Ascending aorta (tissue), 2 donors: ENCODE results near the gene MIA2. TPM values are rescaled to one million over a fixed set of nuclear protein-coding genes. Genes with fewer than 3 reads are reported as not detected.
"Not testable (repeated sequence)": the region's sequence is repeated elsewhere in the genome, so short reads cannot be mapped to it uniquely, and the experiment has no call there.

Source experiments
- DNase-seq, 2 donors: peaks; one replicate each; pipeline ENCODE4 v3.0.0-alpha.2; 2019; ENCODE audit warnings: low spot score in 2 of 2
- H3K27ac ChIP-seq, 2 donors: fragments of 200-600 bp; sonication (generic); one replicate each; pipeline ENCODE4 v1.5.1; 2016 to 2017; ENCODE audit warnings: mild to moderate bottlenecking in 1 of 2
- H3K27me3 ChIP-seq: fragments of 200-600 bp; sonication (generic); one replicate; pipeline ENCODE4 v1.5.1; 2017
- H3K36me3 ChIP-seq, 2 donors: fragments of 200-600 bp; sonication (generic); one replicate each; pipeline ENCODE4 v1.5.1; 2016
- H3K4me1 ChIP-seq, 2 donors: fragments of 200-600 bp; sonication (generic); one replicate each; pipeline ENCODE4 v1.5.1; 2016 to 2017; ENCODE audit warnings: mild to moderate bottlenecking in 1 of 2
- H3K4me3 ChIP-seq, 2 donors: fragments of 200-600 bp; sonication (generic); one replicate each; pipeline ENCODE4 v1.5.1; 2016 to 2017; ENCODE audit warnings: mild to moderate bottlenecking in 1 of 2
- H3K9me3 ChIP-seq, 2 donors: fragments of 200-600 bp; sonication (generic); one replicate each; pipeline ENCODE4 v1.5.1; 2016
- CTCF ChIP-seq, 3 experiments: fragments of 200-600 bp in 2 of 3; fragments of 450-650 bp in 1 of 3; sonication (generic) in 2 of 3; IDR thresholded peaks; one replicate each; pipeline ENCODE4 v1.5.1; 2016 to 2019; ENCODE audit warnings: antibody characterized with exemption in 3 of 3, mild to moderate bottlenecking in 1 of 3, moderate library complexity in 1 of 3
- intact Hi-C: fragments of 100-400 bp; cut with DNase I; formaldehyde crosslinking; loops from one replicate; pipeline ENCODE4 v1.15.1; 2023
- total RNA-seq: library from RNA; depleted of rRNA; stranded (reverse); fragments of >200 nt; gene quantifications from one replicate; pipeline ENCODE4 v1.1.0, GENCODE V29; 2016

MIA2 gene
- total RNA-seq, 1 donor from 2014 or later = 14.4 TPM

- Histone ChIP-seq H3K27ac (no peak overlapping the region), H3K4me3 (no peak overlapping the region), H3K36me3 (peaks cover 23 to 27% of the 10 kb centered on the region in 2 donors), H3K9me3 (no peaks in the 10 kb centered on the region), H3K27me3 (no peaks in the 10 kb centered on the region), H3K4me1 (no peaks in the 10 kb centered on the region)
- no peak for DNase-seq
- intact Hi-C loops = no loop called here
- no peak for TF ChIP-seq CTCF (IDR thresholded peaks at IDR 0.05)
These were observed 109.1 kb downstream of the MIA2 start for GRCh38 chr14:39342768-39343167.

GRCh38 chr14:39343614-39344013 lies 109.9 kb downstream of the MIA2 start:
- DNase-seq = no peak
- no peak overlapping the region for H3K27ac ChIP-seq
- no peak overlapping the region for H3K4me3 ChIP-seq
- no peaks in the 10 kb centered on the region for H3K9me3 ChIP-seq
- H3K4me1 ChIP-seq = no peaks in the 10 kb centered on the region
- H3K36me3 ChIP-seq = peaks cover 24 to 27% of the 10 kb centered on the region in 2 donors
- TF ChIP-seq CTCF (IDR thresholded peaks at IDR 0.05) = no peak
- intact Hi-C loops = no loop called here
- no peaks in the 10 kb centered on the region for H3K27me3 ChIP-seq

DNA sequence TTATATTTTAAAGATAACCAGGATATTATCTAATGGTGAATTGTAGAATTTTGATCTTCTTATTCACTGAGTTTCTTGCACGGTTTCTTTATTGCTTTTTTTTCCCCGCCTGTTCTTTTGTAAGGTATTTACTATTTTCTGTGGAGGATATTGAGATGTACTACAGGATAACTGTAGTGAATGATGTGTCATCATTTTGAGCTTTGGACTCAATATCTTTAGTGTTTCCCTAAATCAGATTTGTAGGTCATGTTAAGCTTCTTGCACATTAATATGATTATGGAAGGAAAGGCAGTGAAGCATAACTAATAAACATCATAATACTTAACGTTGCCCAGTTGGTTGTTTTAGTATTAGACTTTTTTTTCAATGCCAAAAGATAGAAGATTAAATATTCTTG lies 117.2 kb downstream of the MIA2 start:
- Histone ChIP-seq H3K4me3 (no peak overlapping the region), H3K27me3 (no peaks in the 10 kb centered on the region), H3K9me3 (no peaks in the 10 kb centered on the region), H3K36me3 (peaks cover 17 to 26% of the 10 kb centered on the region in 2 donors), H3K4me1 (no peaks in the 10 kb centered on the region), H3K27ac (no peak overlapping the region)
- TF ChIP-seq CTCF (IDR thresholded peaks at IDR 0.05) = no peak
- intact Hi-C loops = no loop called here
- no peak for DNase-seq

GRCh38 chr14:39351708-39352107 lies 118.0 kb downstream of the MIA2 start:
- peaks cover 12 to 23% of the 10 kb centered on the region in 2 donors for H3K36me3 ChIP-seq
- H3K27me3 ChIP-seq = no peaks in the 10 kb centered on the region
- intact Hi-C loops = no loop called here
- no peak overlapping the region for H3K27ac ChIP-seq
- H3K4me3 ChIP-seq = no peak overlapping the region
- no peaks in the 10 kb centered on the region for H3K9me3 ChIP-seq
- TF ChIP-seq CTCF (IDR thresholded peaks at IDR 0.05) = no peak
- H3K4me1 ChIP-seq = no peaks in the 10 kb centered on the region
- DNase-seq = no peak

DNA sequence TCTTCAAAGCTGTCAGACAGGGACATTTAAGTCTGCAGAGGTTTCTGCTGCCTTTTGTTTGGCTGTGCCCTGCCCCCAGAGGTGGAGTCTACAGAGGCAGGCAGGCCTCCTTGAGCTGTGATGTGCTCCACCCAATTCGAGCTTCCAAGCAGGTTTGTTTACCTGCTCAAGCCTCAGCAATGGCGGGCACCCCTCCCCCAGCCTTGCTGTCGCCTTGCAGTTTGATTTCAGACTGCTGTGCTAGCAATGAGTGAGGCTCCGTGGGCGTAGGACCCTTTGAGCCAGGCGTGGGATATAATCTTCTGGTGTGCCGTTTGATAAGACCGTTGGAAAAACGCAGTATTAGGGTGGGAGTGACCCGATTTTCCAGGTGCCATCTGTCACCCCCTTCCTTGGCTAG lies 125.4 kb downstream of the MIA2 start:
- H3K4me1 ChIP-seq, intact Hi-C loops, DNase-seq, H3K27me3 ChIP-seq, H3K27ac ChIP-seq, H3K4me3 ChIP-seq, H3K9me3 ChIP-seq: not testable (repeated sequence)
- H3K36me3 ChIP-seq = peaks cover 0 to 18% of the 10 kb centered on the region in 2 donors

- peaks cover 8 to 14% of the 10 kb centered on the region in 2 donors for H3K9me3 ChIP-seq
- no peaks in the 10 kb centered on the region for H3K4me1 ChIP-seq
- H3K4me3 ChIP-seq = no peak overlapping the region
- H3K36me3 ChIP-seq = peaks cover 0 to 18% of the 10 kb centered on the region in 2 donors
- intact Hi-C loops = no loop called here
- no peak overlapping the region for H3K27ac ChIP-seq
- TF ChIP-seq CTCF (IDR thresholded peaks at IDR 0.05) = no peak
- DNase-seq = no peak
- no peaks in the 10 kb centered on the region for H3K27me3 ChIP-seq
These were observed 126.6 kb downstream of the MIA2 start for GRCh38 chr14:39360316-39360715.

GRCh38 chr14:39361556-39361955 lies 127.8 kb downstream of the MIA2 start:
- H3K4me1 ChIP-seq, DNase-seq, H3K4me3 ChIP-seq, H3K27me3 ChIP-seq, H3K27ac ChIP-seq, intact Hi-C loops: not testable (repeated sequence)
- Histone ChIP-seq H3K36me3 (peaks cover 0 to 18% of the 10 kb centered on the region in 2 donors), H3K9me3 (peaks cover 8 to 14% of the 10 kb centered on the region in 2 donors)
